Measurements from ENCODE around the gene COPS7B.

GRCh38 chr2:231794383-231794782 lies 8.1 kb downstream of the COPS7B start:
- no peak for TF ChIP-seq CTCF (IDR thresholded peaks at IDR 0.05; ENCODE audit: borderline replicate concordance, extremely low read depth, low read length, poor library complexity, severe bottlenecking)
- TF ChIP-seq EZH2 (IDR thresholded peaks at IDR 0.05; ENCODE audit: borderline replicate concordance, low read depth, low read length, severe bottlenecking), result no peak

All from DND-41 (cell line).